Measurements from ENCODE around the gene FAM222B.
A peak's percentile ranks its signal among the peaks of the same experiment; 100 is the strongest.

DNA sequence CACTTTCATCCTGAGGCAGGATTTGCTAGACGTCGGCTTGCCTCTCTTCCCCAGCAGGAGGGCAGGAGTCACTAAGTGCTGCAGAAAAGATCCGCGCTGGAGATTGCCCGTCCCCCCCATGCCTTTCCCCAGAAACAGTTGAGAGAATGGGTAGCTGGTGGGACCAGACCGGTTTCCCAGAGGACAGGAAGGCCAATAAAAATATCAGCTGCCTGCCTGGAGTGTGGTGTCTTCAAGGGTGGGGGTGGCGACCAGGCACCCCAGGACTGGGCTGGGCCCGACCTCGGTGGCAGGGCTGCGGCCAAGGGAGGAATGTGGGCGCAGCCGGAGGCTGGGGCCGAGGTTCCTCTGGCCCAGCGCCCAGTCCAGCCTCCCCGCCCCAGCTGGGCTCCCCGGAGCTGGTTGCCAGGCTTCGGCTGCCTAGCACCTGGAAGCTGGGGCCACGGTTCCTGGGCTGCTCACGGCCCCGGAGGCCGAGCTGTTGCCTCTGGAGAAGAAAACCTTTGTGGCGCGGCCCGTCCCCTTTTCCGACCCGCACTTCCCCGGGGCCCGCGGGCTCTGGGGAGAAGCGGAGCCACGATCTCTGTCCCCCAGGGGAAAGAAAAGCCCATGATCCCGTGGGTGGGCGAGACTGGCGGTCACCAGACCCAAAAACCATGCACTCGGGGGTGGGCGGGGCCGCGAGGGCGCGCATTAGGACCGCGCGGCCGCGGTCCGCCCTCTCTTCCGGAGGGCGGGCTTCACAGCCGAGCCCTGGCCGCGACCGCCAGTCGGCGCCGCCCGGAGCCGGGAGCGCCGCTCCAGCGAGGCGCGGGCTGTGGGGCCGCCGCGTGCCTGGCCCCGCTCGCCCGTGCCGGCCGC, 99.1 kb downstream of the FAM222B start, which contains the start of gene TRAF4:
- TF ChIP-seq POLR2A (IDR thresholded peaks at IDR 0.05; ENCODE audit: low read length) (peak; percentile 75), GATA1 (IDR thresholded peaks at IDR 0.05; ENCODE audit: low read depth, low read length) (no peak)

All from erythroblast (primary cell).